GM19193 (cell line): Measurements from ENCODE around the gene RO60.
A peak's percentile ranks its signal among the peaks of the same experiment; 100 is the strongest.

ENCODE experiments used
- POLR2A ChIP-seq: IDR thresholded peaks from 4 replicates; pipeline ENCODE4 v1.6.1; 2011; ENCODE audit not compliant: insufficient read depth, insufficient read length; ENCODE audit errors: extremely low read depth

The RO60 gene

GRCh38 chr1:193086342-193086741, 26.9 kb downstream of the RO60 start:
- no peak for TF ChIP-seq POLR2A

- TF ChIP-seq POLR2A: no peak
These were observed 28.5 kb downstream of the RO60 start for GRCh38 chr1:193087893-193088292.

DNA sequence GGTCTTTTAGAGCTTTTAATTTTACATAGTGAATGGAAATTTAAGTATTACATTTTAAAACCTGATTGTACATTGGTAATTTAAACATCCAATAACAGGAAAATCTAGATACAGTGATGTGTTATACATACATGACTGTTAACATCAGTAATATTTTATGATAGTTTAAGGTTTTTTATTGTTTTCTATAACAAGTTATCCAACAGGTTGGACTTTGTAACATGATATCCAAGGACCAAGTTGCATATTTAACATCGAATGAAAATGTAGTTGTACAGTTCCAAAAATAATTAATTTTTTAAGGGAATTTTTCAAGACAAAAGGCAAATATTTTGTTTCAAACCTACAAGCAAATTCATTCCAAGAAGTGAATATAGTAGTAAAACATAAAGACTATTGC, 31.5 kb downstream of the RO60 start:
- TF ChIP-seq POLR2A: no peak

- no peak for TF ChIP-seq POLR2A
These were observed 34.7 kb downstream of the RO60 start for GRCh38 chr1:193094112-193094511.

DNA sequence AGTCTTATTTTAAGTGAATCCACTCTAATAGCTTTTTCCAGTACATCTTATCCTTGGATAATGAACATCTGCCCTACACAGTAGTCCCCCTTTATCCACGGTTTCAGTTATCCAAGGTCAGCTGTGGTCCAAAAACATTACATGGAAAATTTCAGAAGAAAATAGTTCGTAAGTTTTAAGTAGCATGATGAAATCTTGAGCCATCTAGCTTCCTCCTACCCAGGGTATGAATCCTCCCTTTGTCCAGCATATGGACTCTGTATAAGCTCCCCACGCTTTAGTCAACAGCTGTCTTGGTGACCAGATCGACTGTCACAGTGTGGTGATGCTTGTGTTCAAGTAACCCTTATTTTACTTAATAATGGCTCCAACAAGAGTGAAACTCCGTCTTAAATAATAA, 43.2 kb downstream of the RO60 start:
- no peak for TF ChIP-seq POLR2A

- no peak for TF ChIP-seq POLR2A
These were observed 44.5 kb downstream of the RO60 start for GRCh38 chr1:193103759-193104501.

DNA sequence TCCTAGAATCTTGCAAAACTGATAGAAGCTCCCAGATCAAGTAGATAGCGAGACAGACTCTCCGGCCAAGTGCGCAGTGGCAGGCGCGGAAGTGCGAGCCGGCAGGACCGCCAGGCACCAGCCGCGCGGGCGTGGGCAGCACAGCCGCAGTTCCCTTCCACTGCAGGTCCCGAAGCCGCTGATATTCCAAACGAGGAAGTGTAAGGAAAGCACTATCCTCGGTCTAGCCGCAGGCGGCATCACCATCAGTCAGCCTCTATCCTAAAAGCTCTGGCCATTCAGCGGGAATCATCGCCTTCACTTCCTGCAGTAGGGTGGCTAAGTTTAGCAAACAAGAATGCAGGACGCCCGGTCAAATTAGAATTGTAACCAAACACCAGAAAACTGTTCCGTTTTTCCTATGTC, 45.1 kb downstream of the RO60 start:
- TF ChIP-seq POLR2A: no peak

DNA sequence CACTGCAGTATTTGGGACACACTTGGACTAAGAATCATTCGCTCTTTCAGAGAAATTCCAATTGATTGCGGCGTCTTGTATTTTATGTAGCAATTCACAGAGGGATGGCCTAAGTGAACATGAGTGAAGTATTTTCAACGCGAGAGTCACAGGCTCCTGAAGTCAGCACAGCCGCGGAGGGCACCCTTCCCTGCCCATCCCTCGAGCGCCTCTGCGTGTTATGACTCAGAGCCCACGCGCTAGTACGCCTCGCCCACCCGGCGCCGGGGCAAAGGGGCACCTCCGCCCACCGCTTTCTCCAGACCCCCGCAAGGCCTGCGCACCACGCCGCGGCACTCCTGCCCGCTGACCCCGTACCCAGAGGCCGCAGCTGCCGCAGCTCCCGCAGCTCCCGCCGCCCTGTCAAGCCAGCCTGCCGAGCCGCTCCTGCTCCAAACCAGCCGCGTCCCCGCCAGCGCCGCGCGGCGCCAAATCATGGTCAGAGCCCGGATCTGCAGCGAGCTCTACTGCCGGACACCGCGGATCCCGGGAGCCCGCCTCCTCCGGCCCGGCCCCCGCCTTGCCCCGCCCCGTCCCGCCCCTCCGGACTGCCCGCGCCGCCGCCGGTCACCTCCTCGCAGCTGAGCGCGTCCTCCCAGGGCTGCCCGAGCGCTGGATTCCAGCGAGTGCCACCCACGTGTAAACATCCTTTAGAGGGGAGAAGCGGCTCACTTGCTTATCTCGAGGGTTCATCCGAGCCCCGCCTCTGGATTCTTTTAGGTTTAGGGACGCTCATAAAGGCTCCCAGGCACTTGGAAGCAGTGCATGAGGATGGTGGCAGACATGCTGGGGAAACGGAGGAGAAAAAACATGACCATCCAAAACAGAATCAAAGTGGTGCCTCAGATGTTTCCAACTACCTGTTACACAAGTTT, 45.8 kb downstream of the RO60 start, which contains the start of gene GLRX2:
Gene GLRX2 (minus strand): TSS at position 508 of the 914 bp plus-strand sequence. CDS start 32 bp downstream, at position 476.
- peak; percentile 87 for TF ChIP-seq POLR2A

DNA sequence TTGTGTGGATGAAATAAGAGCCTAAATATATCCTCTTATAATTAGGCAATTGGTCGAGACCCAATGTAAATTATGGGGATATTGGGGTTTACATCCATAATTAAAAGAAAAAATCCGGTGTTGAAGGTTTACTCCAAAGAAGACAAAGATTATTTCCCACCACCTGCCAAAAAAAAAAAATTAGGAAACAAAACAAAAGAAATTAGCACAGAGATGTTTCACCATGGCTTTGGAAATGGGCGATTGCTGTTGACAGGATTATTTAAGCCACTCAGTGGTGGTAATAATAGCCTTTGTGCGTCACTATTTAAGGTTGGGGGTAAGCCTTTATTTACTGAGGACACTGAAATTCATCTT, 46.4 kb downstream of the RO60 start:
- TF ChIP-seq POLR2A: no peak

DNA sequence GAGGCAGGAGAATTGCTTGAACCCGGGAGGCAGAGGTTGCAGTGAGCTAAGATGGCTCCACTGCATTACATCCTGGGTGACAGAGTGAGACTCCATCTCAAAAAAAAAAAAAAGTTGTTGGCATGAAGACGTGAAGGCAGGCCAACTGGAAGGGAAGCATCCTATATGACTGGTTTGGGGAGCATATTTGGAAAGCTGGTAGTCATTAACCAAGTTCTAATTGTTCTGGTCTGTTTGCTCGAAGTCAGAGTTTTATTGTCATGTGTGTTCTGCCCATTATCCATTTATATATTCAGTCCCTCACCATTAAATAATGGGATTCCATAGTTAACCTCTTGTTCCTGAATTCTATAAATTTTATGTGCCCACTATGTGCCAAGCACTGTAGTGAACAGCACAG, 49.1 kb downstream of the RO60 start:
- TF ChIP-seq POLR2A: no peak
